Measurements from ENCODE around the gene MACROD2.
A peak's percentile ranks its signal among the peaks of the same experiment; 100 is the strongest.

The MACROD2 gene

GRCh38 chr20:14331646-14332045 lies 336.3 kb downstream of the MACROD2 start:
- H3K4me3 ChIP-seq (ENCODE audit: low read length): no peak overlapping the region
- TF ChIP-seq CTCF (conservative IDR thresholded peaks at IDR 0.05; ENCODE audit: low read depth, low read length): no peak

DNA sequence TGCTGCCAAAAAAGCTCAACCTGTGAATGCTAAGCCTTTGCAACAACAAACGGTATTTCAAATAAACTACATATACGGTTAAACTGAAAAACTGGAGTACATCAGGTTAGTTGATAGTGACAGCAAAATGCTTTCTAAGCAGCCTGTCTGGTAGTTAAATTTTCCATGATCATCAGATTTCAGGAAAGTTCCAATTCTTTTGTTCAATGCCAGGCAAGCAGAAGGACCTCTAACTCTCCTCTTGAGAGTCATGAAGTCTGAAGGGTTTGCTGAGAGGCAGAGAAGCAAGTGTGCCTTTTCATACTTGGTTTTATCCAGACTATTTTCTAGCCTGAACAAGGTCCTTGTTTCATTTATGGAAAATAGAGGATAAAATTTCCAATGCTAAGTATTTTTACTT lies 337.6 kb downstream of the MACROD2 start:
- no peak overlapping the region for H3K4me3 ChIP-seq (ENCODE audit: low read length)
- TF ChIP-seq CTCF (conservative IDR thresholded peaks at IDR 0.05; ENCODE audit: low read depth, low read length): no peak
- no peak for DNase-seq (ENCODE audit: low read depth)

More at GRCh38 chr20:14331646-14332045, 336.3 kb downstream of the MACROD2 start:
- DNase-seq (ENCODE audit: low read depth): no peak

DNA sequence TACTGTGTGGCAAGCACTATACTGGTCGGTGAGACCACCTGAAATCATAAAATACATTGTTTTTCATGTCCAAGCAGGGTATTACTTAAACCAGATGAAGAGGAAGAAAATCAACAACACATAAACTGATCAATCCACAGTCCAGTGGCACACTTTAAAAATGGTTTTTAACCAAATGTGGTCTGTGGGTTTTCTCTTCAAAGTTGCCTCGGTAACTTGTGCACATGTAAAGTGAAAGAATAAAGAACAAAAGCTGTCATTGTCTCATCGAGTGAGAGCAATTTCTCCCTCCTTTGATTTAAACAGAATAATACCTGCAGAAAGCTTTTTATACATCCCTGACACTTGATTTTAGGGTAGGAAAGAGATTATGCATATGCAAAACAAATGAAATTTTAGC lies 338.4 kb downstream of the MACROD2 start:
- H3K4me3 ChIP-seq (ENCODE audit: low read length): no peak overlapping the region
- no peak for TF ChIP-seq CTCF (conservative IDR thresholded peaks at IDR 0.05; ENCODE audit: low read depth, low read length)

DNA sequence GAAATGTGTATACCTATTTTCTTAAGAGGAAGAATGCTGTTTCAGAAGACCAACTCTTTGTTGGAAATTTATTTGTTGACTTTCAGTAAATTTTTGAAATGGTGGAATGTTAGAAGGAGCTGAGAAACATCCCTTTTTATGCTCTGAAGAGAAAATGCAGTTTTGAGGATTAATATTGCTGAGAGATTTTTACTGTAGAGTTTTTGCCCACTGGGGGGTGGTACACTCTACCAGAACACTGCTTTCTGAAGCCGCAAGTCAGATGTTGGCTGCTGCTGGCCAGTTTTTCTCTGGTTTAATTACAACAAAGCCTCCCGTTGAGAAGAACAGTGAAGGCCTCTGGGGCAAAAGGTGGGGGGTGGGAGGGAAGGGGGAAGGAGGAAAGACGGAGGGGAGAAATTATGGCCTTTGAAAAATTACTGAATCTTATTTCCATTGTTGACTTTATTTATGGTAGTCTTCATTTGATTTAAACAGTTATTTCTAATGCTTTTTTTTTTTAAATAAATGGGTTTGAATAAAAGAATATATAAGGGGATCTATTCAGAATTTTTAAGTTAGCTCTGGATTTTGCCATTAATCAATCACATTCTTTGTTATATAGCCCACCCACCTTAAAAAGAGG lies 339.1 kb downstream of the MACROD2 start:
- TF ChIP-seq CTCF (conservative IDR thresholded peaks at IDR 0.05; ENCODE audit: low read depth, low read length): peak; percentile 73
- H3K4me3 ChIP-seq (ENCODE audit: low read length): peak overlapping the region; percentile 78

More for the DNA sequence above, 338.4 kb downstream of the MACROD2 start:
- no peak for DNase-seq (ENCODE audit: low read depth)

DNA sequence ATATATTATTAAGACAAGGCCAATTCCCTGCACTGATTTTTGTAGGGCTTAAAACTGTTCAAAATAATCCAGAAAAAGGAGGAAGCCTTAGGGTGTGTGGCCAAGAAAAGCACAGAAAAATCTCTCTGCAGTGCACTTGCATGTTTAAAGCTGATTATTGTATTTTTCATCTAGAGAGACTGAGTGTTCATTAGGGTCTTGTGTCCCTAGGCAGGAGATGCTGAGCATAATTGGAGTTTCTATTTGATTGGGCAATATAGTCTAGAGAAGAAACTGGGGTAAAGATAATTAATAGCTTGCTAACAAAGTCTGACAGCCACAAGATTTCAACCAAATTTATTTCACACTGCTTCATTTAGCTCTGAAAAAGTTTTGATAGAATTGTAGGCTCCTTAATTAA lies 339.7 kb downstream of the MACROD2 start:
- no peak for TF ChIP-seq CTCF (conservative IDR thresholded peaks at IDR 0.05; ENCODE audit: low read depth, low read length)
- no peak for DNase-seq (ENCODE audit: low read depth)
- H3K4me3 ChIP-seq (ENCODE audit: low read length): peak overlapping the region; percentile 78

More for the DNA sequence above, 339.1 kb downstream of the MACROD2 start:
- DNase-seq (ENCODE audit: low read depth): peak; percentile 37

- no peak for DNase-seq (ENCODE audit: low read depth)
- peak overlapping the region; percentile 78 for H3K4me3 ChIP-seq (ENCODE audit: low read length)
- TF ChIP-seq CTCF (conservative IDR thresholded peaks at IDR 0.05; ENCODE audit: low read depth, low read length): peak; percentile 28
Measured at GRCh38 chr20:14336686-14337085, 341.4 kb downstream of the MACROD2 start.

- TF ChIP-seq CTCF (conservative IDR thresholded peaks at IDR 0.05; ENCODE audit: low read depth, low read length): peak; percentile 83
- DNase-seq (ENCODE audit: low read depth): peak; percentile 97
- peak within 1 kb of the TSS; percentile 78 for H3K4me3 ChIP-seq (ENCODE audit: low read length)
Measured at GRCh38 chr20:14337400-14338171, 342.3 kb downstream of the MACROD2 start, which contains the start of gene FLRT3. TSS of gene FLRT3 (minus strand) at chr20:14337612. CDS start at chr20:14327506, 10,106 bp downstream.

All from retinal pigment epithelial cell (primary cell).